GM12873 (cell line): ENCODE results near the gene TBC1D17.

ENCODE experiments used
- TF ChIP-seq, protein P1 (sequence below): IDR thresholded peaks from 2 replicates; pipeline ENCODE4 v1.5.1; 2012; ENCODE audit warnings: low read depth, mild to moderate bottlenecking, moderate library complexity, low read length, control low read depth; ENCODE audit not compliant: insufficient read depth; ENCODE audit errors: missing control alignments

Gene TBC1D17

DNA sequence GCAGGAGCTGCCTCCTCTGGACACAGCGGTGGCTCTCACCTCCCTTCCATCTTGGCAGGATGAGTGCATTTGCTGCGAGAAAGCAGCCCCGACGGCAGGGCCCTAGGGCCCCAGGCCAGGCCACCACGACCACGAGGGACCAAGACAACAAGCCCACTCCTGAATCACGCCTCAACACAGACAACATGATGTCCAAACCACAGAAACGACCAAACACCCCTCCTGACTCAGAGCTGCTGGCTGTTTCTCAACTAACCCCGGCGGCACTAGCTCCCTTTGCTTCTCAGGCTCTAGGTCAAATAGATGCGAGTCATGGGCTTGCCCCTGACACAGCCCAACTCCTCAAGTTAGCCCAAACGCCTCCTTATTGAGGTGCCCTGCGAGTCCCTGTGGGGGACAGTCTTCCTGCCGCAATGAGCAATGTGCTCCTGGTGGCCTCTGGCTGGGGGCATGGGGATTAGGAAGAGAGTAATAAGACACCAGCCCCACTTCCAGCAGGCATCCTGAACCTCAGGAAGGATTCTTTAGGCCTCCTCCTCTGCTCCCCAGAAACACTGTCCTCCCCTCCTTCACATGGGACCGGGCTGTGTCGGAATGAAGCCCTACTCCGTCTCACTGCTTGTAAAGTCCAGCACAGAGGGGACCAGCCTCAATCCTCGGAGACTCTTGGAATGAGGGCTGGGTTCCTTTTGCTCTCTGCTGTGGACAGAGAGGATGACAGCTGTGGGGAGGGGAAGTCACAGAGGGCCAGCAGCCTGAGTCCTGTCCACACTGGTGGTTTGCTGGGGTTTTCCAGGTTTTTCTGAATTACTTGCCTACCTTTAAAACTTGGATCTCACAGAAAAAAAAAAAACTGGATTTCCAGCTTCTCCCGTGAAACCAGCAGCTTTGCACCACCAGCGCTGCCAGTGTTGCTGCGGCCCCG is 44.6 kb downstream of the TBC1D17 start:
- TF ChIP-seq, protein P1, sequence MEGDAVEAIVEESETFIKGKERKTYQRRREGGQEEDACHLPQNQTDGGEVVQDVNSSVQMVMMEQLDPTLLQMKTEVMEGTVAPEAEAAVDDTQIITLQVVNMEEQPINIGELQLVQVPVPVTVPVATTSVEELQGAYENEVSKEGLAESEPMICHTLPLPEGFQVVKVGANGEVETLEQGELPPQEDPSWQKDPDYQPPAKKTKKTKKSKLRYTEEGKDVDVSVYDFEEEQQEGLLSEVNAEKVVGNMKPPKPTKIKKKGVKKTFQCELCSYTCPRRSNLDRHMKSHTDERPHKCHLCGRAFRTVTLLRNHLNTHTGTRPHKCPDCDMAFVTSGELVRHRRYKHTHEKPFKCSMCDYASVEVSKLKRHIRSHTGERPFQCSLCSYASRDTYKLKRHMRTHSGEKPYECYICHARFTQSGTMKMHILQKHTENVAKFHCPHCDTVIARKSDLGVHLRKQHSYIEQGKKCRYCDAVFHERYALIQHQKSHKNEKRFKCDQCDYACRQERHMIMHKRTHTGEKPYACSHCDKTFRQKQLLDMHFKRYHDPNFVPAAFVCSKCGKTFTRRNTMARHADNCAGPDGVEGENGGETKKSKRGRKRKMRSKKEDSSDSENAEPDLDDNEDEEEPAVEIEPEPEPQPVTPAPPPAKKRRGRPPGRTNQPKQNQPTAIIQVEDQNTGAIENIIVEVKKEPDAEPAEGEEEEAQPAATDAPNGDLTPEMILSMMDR: no peak

DNA sequence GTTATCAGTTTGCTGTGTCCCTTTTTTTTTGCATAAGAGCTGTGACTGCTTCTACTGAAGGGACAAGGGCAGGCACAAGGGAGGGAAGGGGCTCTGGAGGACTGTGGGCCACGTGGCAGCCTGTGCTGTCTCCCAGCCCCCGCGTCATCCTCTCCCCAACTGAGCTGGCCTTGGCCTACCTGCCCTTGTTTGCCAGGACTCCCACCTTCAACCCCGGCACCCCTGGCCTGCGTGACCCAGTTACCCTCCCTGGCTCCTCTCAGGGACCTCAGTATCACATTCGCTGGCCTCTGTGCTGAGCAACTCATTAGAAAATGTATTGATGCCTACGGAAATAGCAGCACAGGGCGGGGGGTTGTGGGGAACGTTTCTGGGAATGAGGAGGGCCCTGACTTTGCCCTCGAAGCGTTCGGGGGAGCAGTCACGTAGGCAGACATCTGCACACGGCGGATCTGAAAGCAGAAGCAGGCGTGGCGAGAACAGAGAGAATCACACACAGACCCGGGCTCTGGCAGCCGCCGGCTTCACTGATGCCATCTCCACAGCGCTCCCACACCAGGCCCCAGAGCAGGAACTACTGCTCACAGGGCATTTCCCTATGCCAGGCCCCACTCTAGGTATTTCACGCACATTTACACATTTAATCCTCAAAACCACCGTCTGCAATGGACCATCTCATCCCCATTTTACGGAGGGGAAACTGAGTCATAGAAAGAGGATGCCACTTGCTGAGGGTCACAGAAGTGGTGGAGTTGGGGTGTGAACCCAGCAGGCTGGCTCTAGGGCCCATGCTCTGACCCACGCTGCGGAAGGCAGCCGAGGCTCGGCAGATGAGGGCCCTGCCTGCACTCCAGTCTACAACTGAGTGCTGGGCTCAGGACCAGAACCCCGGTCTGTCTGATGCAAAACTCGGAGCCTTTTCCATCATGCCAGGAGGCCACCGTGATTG is 45.8 kb downstream of the TBC1D17 start:
- TF ChIP-seq, protein P1: no peak

DNA sequence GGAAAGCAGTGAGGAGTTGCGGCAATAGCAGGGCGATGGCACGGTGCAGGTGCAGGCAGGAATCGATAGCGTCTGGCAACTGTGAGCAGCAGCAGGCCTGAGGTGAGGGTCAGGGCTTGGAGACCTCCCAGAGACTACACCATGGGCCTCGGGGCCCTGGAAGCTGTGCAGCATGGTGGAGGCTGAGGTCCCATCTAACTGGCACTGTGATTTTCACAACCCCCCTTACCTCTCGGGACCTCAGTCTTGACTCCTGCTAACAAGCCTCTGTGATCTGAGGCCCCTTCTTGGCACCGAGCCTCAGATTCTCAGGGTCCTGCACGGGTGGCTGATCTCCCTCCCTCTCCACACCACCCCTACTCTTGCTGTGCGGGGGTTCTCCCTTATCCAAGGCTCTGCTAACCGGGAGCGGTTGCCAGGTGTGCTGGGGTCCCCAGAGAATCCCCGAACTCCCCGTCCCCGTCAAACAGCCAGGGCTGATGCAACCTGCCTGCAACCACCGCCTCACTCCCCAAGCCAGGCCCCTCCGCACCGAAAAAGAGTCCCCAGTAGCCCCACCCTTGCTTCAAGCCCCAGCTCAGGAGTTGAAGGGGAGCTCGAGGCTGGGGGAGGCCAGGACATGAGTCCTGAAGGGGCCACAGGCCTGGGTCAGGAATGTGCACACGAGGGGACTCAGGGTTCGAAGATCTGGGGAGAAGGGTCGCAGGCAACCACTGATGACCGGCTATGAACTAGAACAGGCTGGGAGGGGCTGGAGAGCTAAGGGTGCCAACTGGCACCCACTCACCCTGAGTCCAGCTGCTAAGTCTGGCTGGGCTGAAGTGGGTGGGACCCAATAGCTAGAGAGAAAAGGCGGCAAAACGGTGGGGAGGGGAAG is 46.7 kb downstream of the TBC1D17 start:
- TF ChIP-seq, protein P1: no peak

DNA sequence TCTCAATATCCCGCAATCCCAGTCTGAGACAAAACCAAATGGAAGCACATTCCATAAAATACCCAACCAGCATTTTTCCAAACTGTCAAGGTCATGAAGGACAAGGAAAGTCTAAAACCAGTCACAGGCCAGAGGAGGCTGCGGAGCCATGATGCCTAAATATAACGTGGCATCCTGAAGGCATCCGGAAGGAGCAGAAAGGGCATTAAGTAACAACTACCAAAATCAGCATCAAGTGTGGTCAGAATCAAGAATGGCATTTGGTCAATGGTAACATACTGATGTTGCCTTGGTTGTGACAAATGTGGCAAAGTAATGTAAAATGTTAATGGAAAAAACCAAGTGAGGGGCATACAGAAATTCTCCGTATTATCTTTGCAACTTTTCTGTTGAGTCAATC is 48.0 kb downstream of the TBC1D17 start:
- TF ChIP-seq, protein P1: no peak

DNA sequence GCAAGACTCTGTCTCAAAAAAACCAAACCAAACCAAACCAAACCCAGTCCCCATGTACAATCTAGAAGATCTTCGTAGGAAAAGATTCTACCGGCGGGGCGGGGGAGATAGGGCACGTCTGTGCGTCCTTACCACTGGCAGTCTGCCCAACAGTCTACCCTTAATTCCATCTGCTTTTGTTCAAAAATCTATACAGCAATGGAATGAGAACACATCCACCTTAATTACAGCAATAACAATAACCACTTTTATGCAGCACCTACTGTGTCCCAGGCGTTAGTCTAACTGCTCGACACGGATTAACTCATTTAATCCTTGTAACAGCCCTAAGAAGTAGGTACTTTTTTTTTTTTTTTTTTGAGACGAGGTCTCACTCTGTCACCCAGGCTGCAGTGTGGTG is 49.0 kb downstream of the TBC1D17 start:
- TF ChIP-seq, protein P1: no peak

DNA sequence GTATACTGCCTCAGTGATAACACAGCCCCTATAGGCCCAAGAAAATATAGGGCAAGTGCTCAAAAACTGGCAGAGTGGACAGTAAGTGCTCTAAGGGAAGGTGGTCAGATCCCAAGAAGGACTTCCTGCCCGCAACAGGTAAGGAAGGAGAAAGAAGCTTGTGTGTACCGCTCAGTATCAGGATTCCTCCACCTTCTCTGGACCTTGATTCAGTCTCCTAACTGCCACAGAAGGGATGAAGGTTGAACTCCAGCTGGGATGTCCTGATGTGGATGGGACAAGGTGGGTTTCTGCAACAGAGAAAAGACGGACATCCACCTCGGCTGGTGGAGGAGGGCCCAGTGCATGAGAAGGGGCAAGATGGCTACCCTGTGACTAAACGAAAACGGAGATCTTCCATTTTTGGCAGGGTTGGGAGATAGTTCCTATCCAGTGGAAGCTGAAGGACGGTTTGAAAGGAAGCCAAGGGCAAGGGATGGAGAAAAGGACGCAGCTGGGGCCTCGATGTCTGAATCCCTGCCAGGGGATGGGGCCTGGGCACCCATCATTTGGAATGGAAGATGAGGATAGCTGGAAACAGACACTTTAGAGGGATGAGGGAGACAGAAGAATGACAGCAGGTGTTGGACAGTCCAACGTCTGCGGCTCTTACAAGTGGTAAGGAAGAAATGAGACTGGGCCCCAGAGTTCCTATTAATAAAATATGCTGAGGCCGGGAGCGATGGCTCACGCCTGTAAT is 50.2 kb downstream of the TBC1D17 start:
- TF ChIP-seq, protein P1: no peak
